Uterus (tissue), 2 donors: ENCODE data around the gene VWCE.

ENCODE experiments used
- CTCF ChIP-seq, 4 experiments: fragments of 200-600 bp in 2 of 4; fragments of 450-650 bp in 2 of 4; sonication (generic) in 2 of 4; IDR thresholded peaks; one replicate each; pipeline ENCODE4 v1.5.1; 2016 to 2019; ENCODE audit warnings: antibody characterized with exemption in 4 of 4, mild to moderate bottlenecking in 2 of 4, moderate library complexity in 1 of 4
- POLR2A ChIP-seq, 2 donors: fragments of 450-650 bp; IDR thresholded peaks; one replicate each; pipeline ENCODE4 v1.6.1; 2016; ENCODE audit warnings: antibody characterized with exemption in 2 of 2, mild to moderate bottlenecking in 1 of 2, moderate library complexity in 1 of 2

- no peak for TF ChIP-seq CTCF (IDR thresholded peaks at IDR 0.05)
- no peak for TF ChIP-seq POLR2A (IDR thresholded peaks at IDR 0.05)
Observed at GRCh38 chr11:61343792-61344745, 49.0 kb upstream of the VWCE start.
